ENCODE results near the gene RAB11FIP3.
"Not testable (repeated sequence)": the region's sequence is repeated elsewhere in the genome, so short reads cannot be mapped to it uniquely, and the experiment has no call there.

Gene RAB11FIP3

GRCh38 chr16:491220-491919 is 65.9 kb downstream of the RAB11FIP3 start:
- in situ Hi-C loops (cut with MboI; ENCODE audit: low sequenced_read_pairs): no loop called here

- in situ Hi-C loops (cut with MboI; ENCODE audit: low sequenced_read_pairs): no loop called here
Observed at GRCh38 chr16:492211-492875, 66.9 kb downstream of the RAB11FIP3 start.

DNA sequence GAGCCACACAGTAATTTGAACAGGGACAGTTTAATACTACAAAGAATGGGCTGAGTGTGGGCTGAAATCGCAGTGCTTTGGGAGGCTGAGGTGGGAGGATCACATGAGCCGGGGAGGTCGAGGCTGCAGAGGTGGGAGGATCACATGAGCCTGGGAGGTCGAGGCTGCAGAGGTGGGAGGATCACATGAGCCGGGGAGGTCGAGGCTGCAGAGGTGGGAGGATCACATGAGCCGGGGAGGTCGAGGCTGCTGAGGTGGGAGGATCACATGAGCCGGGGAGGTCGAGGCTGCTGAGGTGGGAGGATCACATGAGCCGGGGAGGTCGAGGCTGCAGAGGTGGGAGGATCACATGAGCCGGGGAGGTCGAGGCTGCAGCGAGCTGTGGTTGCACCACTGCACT is 69.2 kb downstream of the RAB11FIP3 start:
- in situ Hi-C loops (cut with MboI; ENCODE audit: low sequenced_read_pairs): not testable (repeated sequence)

- in situ Hi-C loops (cut with MboI; ENCODE audit: low sequenced_read_pairs): no loop called here
Observed at GRCh38 chr16:495127-495748, 69.8 kb downstream of the RAB11FIP3 start.

DNA sequence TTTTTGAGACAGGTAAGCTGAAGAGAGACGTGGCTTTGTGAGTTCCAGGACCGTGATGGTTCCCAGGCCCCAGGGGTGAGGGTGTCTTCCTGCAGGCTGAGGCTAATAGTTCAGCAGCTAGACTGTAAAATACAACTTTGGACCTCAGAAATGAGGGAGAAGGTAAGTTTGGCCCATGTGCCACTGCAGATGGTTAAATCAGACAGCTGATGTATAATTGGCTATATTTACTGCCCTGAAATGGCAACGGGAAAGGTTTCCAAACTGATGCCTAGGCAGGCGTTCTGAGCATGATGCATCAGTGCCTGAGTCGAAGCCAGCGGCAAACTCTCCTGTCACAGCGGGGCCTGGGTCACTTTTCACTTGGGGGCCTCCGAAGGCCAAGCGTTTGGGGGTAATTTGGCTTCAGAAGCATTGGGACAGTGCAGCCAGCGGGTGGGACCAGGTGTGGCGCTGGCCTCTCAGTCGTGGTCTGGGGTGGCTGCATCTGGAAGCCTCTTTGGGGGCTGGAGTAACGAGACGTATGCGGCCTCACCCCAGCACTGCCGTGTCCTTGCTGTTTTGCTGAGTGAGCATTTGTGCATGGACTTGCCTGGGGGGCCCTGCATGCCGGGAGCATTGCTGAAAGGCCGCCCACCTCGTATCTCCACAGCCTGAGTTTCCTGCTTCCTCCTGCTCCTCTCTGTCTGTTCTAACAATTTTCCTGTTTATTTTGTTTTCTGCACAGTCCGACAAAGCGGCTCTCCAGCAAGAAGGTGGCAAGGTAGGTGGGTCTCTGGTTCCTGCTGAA is 70.8 kb downstream of the RAB11FIP3 start:
- in situ Hi-C loops (cut with MboI; ENCODE audit: low sequenced_read_pairs): no loop called here

- in situ Hi-C loops (cut with MboI; ENCODE audit: low sequenced_read_pairs): no loop called here
Observed at GRCh38 chr16:497258-497657, 71.8 kb downstream of the RAB11FIP3 start.

DNA sequence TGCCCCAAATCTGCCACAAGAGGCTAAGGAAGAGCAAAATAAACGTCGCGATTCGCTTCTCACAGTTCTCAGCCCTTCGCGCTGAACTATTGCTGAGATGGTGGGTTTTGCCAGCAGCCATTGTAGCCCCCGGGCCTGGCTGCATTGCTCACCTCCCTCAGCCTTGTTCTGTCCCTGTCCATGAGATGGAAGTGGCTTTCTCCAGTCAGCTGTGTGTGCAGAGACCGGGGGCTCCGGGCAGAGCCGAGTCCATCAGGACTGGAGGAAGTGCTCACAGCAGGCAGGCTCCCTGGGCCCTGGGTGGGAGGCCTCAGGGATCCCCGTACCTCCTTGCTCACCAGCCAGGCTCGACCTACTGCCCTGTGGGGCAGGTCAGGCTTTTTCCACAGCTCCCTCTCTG is 74.5 kb downstream of the RAB11FIP3 start:
- in situ Hi-C loops (cut with MboI; ENCODE audit: low sequenced_read_pairs): no loop called here

GRCh38 chr16:500709-501108 is 75.3 kb downstream of the RAB11FIP3 start:
- in situ Hi-C loops (cut with MboI; ENCODE audit: low sequenced_read_pairs): no loop called here

DNA sequence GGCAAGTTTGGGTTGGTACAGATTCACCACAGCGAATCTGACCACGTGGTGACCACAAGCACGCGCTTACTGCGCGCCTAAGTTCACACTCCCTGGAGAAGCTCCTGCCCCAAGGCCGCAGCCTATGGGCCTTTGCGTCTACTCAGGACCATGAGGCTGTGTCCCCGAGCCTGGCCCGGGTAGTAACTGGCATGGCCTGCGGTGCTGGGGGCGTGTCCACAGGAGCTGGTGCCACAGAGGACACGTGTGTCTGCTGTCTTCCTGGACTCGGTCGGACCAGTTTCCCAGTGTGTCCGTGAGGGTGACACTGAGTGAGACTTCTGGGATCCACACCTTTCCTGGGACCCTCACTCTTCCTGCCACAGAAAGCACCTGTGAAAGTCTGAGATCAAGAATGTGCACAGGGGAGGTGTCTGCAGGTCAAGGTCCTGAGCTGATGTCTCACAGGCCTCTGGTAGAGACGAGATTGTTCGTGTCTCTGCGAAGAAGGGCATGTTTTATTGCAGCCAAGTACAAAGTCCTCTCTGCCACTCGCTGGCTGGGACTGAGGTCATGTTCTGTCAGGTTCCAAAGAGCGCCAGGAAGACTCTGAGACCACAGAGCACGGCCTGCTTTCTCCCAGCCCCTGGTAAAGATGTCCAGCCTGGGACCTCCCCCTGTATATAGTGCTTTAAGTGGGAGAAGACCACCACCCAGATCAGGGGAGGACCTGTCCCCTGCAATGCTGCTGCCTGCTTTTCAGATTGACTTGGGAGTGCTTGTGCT is 76.9 kb downstream of the RAB11FIP3 start:
- in situ Hi-C loops (cut with MboI; ENCODE audit: low sequenced_read_pairs): no loop called here

DNA sequence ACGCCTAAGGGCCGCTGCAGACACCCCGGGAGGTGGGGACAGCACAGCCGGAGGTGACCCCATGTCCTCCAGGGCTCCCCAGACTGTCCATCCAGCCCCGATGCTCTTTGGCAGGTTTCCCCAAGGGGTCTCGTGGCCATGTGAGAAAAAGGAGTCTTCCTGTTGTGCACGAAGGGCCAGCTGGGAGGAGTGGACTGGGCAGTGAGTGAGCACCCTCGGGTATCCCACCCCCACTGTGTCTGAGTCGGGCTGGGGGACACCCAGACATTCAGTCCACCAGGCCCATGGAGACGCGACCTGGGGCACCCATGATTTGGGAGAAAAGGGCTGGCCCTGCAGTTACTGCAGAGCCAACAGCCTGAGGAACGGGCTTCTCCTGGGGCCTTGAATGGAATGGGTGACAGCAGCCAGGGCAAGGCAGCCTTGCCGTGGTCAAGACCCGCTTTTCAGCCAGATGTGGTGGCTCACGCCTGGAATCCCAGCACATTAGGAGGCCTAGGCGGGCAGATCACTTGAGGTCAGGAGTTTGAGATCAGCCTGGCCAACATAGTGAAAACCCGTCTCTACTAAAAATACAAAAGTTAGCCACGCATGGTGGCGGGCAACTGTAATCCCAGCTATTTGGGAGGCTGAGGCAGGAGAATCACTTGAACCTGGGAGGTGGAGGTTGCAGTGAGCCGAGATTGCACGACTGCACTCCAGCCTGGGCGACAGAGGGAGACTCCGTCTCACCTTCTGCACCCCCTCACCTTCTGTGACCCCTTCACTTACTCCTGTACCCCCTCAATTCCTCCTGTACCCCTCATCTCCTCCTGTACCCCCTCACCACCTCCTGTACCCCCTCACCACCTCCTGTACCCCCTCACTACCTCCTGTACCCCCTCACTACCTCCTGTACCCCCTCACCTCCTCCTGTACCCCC is 78.0 kb downstream of the RAB11FIP3 start:
- in situ Hi-C loops (cut with MboI; ENCODE audit: low sequenced_read_pairs): no loop called here

GRCh38 chr16:505479-506245 is 80.2 kb downstream of the RAB11FIP3 start:
- in situ Hi-C loops (cut with MboI; ENCODE audit: low sequenced_read_pairs): no loop called here

DNA sequence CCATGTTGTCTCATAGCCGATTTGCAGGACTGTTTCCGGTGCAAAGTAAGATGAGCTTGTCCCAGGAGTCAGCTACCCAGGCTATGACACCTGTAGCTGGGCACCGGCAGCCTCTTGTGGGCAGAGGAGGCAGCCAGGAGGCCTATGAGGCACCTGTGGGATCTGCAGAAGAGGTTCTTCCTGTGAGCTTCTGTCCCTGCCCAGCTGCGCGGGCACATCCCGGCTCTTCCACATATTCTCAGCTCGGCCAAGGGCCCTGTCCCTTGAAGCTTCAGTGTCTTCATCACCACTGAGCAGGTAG is 80.7 kb downstream of the RAB11FIP3 start:
- in situ Hi-C loops (cut with MboI; ENCODE audit: low sequenced_read_pairs): no loop called here

DNA sequence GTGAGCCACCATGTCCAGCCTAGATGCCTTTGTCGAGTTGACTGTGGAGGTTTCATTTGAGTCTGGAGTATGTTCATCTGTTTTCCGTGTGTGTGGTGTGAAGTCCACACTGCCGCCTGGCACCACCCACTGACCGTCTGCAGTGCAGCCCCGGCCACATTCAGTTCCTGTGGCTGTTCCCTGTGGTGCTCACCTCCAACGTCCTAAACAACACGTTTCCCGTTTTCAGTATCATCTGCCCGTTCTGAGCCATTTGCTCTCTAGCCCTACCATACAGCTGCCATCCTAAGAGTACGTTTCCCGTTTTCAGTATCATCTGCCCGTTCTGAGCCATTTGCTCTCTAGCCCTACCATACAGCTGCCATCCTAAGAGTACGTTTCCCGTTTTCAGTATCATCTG is 82.1 kb downstream of the RAB11FIP3 start:
- in situ Hi-C loops (cut with MboI; ENCODE audit: low sequenced_read_pairs): not testable (repeated sequence)

DNA sequence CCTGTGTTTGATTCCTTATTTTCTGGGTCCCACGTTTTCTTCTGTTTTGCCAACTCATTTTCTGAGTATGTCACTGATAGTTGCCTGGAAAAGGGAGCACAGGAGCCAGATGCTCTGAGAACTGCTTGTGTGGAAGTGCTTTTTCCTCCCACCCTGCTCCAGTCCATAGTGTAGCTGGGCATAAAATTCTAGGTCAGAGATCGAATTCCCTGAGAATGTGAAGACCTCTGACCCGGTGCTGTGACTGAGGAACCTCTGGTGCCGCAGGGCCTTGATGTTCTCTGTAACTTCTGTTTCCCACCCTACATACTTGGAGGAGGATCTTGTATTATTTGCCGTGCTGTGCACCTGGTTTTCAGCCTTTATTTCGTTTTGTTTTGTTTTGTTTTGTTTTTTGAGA is 82.5 kb downstream of the RAB11FIP3 start:
- in situ Hi-C loops (cut with MboI; ENCODE audit: low sequenced_read_pairs): no loop called here

DNA sequence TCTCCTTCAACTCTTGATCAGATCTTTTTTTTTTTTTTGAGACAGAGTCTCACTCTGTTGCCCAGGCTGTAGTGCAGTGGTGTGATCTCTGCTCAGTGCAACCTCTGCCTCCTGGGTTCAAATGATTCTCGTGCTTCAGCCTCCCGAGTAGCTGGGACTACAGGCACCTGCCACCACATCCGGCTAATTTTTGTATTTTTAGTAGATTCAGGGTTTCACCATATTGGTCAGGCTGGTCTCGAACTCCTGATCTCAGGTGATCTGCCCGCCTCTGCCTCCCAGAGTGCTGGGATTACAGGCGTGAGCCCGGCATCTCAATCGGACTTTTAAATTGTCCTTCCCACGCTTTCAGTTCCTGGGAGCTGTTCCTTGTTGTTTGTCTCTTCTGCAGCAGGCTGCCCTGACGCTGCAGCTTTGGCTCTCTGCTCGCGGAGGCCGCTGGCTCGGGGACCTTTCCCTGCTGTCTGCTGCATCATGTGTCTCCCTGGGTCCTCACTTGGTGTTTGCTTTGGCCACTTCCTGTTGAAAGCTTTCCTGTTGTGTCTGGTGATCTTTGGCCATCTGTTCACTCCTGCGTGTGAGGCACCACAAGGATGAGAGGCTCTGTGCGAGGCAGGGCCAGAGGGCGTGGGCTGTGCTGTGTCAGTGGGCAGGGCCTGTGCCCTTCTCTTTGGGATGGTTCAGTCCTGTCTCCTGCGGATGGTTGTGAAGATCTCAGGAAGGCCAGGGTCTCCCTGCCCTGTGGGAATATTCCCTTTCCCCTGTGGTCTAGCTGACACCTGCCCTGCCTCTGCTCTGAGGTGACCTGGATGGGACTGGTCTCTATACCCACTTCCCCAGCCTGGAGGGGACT is 83.7 kb downstream of the RAB11FIP3 start:
- in situ Hi-C loops (cut with MboI; ENCODE audit: low sequenced_read_pairs): no loop called here

GRCh38 chr16:510066-510825 is 84.8 kb downstream of the RAB11FIP3 start:
- in situ Hi-C loops (cut with MboI; ENCODE audit: low sequenced_read_pairs): no loop called here

- in situ Hi-C loops (cut with MboI; ENCODE audit: low sequenced_read_pairs): no loop called here
Observed at GRCh38 chr16:512802-513201, 87.4 kb downstream of the RAB11FIP3 start.

Measured in HL-60/S4 treated with retinoic acid at 250 ng/mL for 4 days and 3 days (cell line).